Ectodermal cell (in vitro differentiated cells): ENCODE results near the gene CCDC149.

Source experiments
- H3K27ac ChIP-seq: 2 replicates; pipeline ENCODE4 v1.7.0; 2013; ENCODE audit warnings: mild to moderate bottlenecking, low read depth, low read length; ENCODE audit not compliant: insufficient read depth, poor library complexity, severe bottlenecking
- H3K27me3 ChIP-seq: 2 replicates; pipeline ENCODE4 v1.7.0; 2013; ENCODE audit warnings: mild to moderate bottlenecking, low read length; ENCODE audit not compliant: insufficient read depth, control insufficient read depth, poor library complexity, severe bottlenecking
- H3K36me3 ChIP-seq: one replicate; pipeline ENCODE4 v1.7.0; 2013; ENCODE audit warnings: low read length; ENCODE audit not compliant: control insufficient read depth, insufficient read depth
- H3K4me1 ChIP-seq: one replicate; pipeline ENCODE4 v1.7.0; 2013; ENCODE audit warnings: low read length; ENCODE audit not compliant: control insufficient read depth, insufficient read depth
- H3K4me3 ChIP-seq: 2 replicates; pipeline ENCODE4 v1.7.0; 2013; ENCODE audit warnings: low read depth, low read length, control low read depth; ENCODE audit not compliant: insufficient read depth
- H3K9me3 ChIP-seq: 2 replicates; pipeline ENCODE4 v1.7.0; 2013; ENCODE audit warnings: mild to moderate bottlenecking, low read length, moderate library complexity; ENCODE audit not compliant: control insufficient read depth
- WGBS, 2 experiments: methylation state at CpG; one replicate each; pipeline ENCODE4 v1.1.7; 2013; ENCODE audit warnings: missing lambda C conversion rate in 2 of 2; 5-methylcytosine and 5-hydroxymethylcytosine counted together

CCDC149 gene

GRCh38 chr4:24764345-24764744 is 148.5 kb downstream of the CCDC149 start:
- H3K9me3 ChIP-seq, result no peaks in the 10 kb centered on the region
- no peaks in the 10 kb centered on the region for H3K36me3 ChIP-seq
- H3K27me3 ChIP-seq, result no peaks in the 10 kb centered on the region
- H3K27ac ChIP-seq, result no peak overlapping the region
- H3K4me3 ChIP-seq, result no peak overlapping the region
- WGBS, 2 experiments, result 87 to 92% methylated on average over 3 of the region's 3 CpGs
- H3K4me1 ChIP-seq, result no peaks in the 10 kb centered on the region

- 78 to 84% methylated on average over 5 of the region's 5 CpGs for WGBS, 2 experiments
- Histone ChIP-seq H3K9me3 (no peaks in the 10 kb centered on the region), H3K27me3 (no peaks in the 10 kb centered on the region), H3K4me3 (no peak overlapping the region), H3K27ac (no peak overlapping the region), H3K36me3 (no peaks in the 10 kb centered on the region), H3K4me1 (no peaks in the 10 kb centered on the region)
These were observed 149.1 kb downstream of the CCDC149 start for GRCh38 chr4:24763631-24764297.
